Measurements from ENCODE around the gene LDHAL6A.
A peak's percentile ranks its signal among the peaks of the same experiment; 100 is the strongest.

Gene LDHAL6A

DNA sequence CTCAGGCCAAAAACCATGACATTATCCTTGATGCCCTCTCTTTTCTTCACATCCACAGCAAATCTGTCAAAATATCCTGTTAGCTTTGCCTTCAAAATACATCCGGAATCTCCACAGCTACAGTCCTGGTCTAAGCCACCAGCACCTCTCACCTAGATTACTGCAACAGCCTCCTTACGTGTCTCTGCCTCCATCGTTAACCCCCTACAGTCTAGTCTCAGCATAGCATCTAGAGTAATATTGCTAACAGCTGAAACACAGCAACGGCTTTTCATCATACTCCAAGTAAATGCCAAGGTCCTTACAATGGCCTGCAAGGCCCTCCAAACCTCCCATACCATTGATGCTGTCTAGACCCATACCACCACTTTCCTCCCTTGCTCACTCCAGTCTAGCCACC, 66.7 kb downstream of the LDHAL6A start:
- Histone ChIP-seq H3K4me3 (ENCODE audit: low read length in 2 of 2) (no peak overlapping the region), H3K27ac (ENCODE audit: low read length) (no peak overlapping the region), H3K9ac (ENCODE audit: low read length in 2 of 2) (no peak overlapping the region), H3K9me3 (ENCODE audit: control insufficient read depth in 2 of 2, low read length in 2 of 2) (no peaks in the 10 kb centered on the region), H3K4me1 (ENCODE audit: control insufficient read depth, insufficient read depth, low read length) (no peaks in the 10 kb centered on the region), H3K27me3 (ENCODE audit: control insufficient read depth in 1 of 2, insufficient read depth in 2 of 2, low read length in 2 of 2) (no peaks in the 10 kb centered on the region), H3K36me3 (ENCODE audit: control insufficient read depth in 2 of 2, insufficient read depth in 2 of 2, low read length in 2 of 2) (peaks cover 4% of the 10 kb centered on the region in 2 donors)

DNA sequence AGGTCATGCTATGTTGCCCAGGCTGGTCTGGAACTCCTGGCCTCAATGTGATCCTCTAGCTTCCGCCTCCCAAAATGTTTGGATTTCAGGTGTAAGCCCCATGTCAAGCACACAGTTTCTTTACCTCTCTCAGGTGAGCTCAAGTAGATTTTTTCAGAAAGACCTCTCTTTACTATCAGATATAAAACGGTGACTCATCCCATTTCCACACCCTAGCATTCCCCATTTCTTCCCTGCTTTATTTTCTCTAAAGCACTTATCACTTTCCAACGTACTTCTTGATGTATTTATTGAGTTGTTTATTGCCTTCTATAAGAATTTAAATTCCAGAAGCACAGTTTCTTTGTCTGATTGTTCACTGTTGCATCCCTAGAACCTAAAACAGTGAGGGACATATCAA, 67.4 kb downstream of the LDHAL6A start:
- Histone ChIP-seq H3K27ac (ENCODE audit: low read length) (no peak overlapping the region), H3K36me3 (ENCODE audit: control insufficient read depth in 2 of 2, insufficient read depth in 2 of 2, low read length in 2 of 2) (peaks cover 0 to 4% of the 10 kb centered on the region in 2 donors), H3K4me1 (ENCODE audit: control insufficient read depth, insufficient read depth, low read length) (no peaks in the 10 kb centered on the region), H3K27me3 (ENCODE audit: control insufficient read depth in 1 of 2, insufficient read depth in 2 of 2, low read length in 2 of 2) (no peaks in the 10 kb centered on the region), H3K9ac (ENCODE audit: low read length in 2 of 2) (no peak overlapping the region), H3K4me3 (ENCODE audit: low read length in 2 of 2) (no peak overlapping the region), H3K9me3 (ENCODE audit: control insufficient read depth in 2 of 2, low read length in 2 of 2) (no peaks in the 10 kb centered on the region)

DNA sequence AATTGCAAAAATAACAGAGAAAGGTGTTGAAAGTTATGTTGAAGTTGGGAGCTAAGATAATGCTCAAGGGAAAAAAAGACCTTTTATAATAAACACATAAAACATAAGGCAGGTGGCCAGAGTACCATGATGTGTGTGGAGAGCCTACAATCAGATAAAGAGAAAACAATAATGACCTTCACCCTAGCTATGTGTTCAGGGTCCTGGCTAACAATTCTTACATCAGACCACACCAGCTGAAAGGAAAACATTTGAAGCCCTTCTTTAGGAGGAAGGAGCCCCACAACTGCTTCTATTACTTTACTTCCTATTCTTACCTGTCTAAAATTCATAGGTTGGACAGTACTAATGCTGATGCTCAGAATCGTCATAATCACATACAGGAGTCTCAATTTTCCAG, 68.6 kb downstream of the LDHAL6A start:
- no peak overlapping the region for H3K27ac ChIP-seq (ENCODE audit: low read length)
- no peaks in the 10 kb centered on the region for H3K9me3 ChIP-seq (ENCODE audit: control insufficient read depth in 2 of 2, low read length in 2 of 2)
- H3K27me3 ChIP-seq (ENCODE audit: control insufficient read depth in 1 of 2, insufficient read depth in 2 of 2, low read length in 2 of 2) = no peaks in the 10 kb centered on the region
- H3K9ac ChIP-seq (ENCODE audit: low read length in 2 of 2) = no peak overlapping the region
- no peaks in the 10 kb centered on the region for H3K4me1 ChIP-seq (ENCODE audit: control insufficient read depth, insufficient read depth, low read length)
- H3K4me3 ChIP-seq (ENCODE audit: low read length in 2 of 2) = no peak overlapping the region
- H3K36me3 ChIP-seq (ENCODE audit: control insufficient read depth in 2 of 2, insufficient read depth in 2 of 2, low read length in 2 of 2) = peaks cover 0 to 4% of the 10 kb centered on the region in 2 donors

DNA sequence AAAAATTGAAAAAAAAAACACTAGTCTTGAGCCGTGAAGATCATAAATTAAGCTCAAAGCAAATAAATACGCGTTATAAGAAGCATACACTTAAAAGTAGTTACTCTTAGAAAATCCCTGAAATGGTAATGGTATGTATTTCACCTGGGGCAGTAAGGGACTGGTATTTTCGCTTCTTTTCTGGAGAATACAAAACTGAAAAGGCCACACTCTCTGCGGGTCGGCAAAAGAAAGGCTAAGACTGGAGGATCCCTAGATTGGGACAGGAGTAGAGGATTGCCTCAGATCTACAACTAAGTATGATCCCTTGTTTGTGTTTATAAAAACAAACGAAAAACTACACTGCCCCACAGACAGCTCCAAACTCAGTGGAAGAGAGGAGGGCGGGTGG, 70.5 kb downstream of the LDHAL6A start:
- Histone ChIP-seq H3K9ac (ENCODE audit: low read length in 2 of 2) (peak overlapping the region; percentile 99 to 100), H3K9me3 (ENCODE audit: control insufficient read depth in 2 of 2, low read length in 2 of 2) (no peaks in the 10 kb centered on the region), H3K27ac (ENCODE audit: low read length) (peak overlapping the region; percentile 94), H3K27me3 (ENCODE audit: control insufficient read depth in 1 of 2, insufficient read depth in 2 of 2, low read length in 2 of 2) (no peaks in the 10 kb centered on the region), H3K4me1 (ENCODE audit: control insufficient read depth, insufficient read depth, low read length) (no peaks in the 10 kb centered on the region), H3K4me3 (ENCODE audit: low read length in 2 of 2) (peak overlapping the region; percentile 94 to 99), H3K36me3 (ENCODE audit: control insufficient read depth in 2 of 2, insufficient read depth in 2 of 2, low read length in 2 of 2) (peaks cover 2 to 4% of the 10 kb centered on the region in 2 donors)

DNA sequence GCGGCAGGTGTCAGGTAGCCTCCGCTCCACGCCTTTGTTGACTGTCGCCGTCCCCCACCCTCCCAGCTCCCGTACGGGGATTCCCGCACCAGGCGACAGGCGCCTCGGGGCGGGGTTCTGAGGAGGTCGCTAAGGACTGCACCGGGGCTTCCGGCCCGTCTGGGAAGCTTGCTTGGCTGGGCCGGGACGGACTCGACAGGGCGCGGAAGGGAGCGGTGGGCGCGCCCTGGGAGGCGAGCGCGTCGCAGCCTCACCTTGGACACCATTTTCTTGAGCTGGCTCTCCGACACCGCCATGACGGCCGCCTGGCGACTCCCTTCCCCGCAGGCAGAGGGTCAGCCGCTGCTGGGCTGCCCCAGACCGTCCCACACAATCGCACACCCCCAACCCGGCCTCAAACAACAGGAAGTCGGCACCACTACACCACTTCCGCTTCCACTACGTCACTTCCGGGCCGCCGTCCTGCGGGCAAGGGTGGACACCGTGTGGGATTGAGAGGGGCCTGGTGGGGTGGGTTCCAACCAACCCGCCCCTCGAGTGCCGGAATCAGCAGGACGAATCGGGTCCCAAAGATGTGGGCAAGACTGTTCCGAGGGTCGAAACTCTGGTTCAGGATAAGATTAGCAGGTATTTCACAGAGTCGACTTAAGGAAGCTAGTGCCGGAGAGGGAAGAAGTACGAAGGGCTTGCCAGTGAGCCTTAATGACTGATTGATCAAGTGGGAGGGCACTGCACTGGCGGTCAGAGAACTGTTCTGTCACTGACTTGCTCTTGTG, 71.1 kb downstream of the LDHAL6A start, which contains the start of gene TSG101:
Gene TSG101 (minus strand): TSS at position 422 of the 776 bp plus-strand sequence. CDS start 126 bp downstream, at position 296.
- H3K4me3 ChIP-seq (ENCODE audit: low read length in 2 of 2) = peak within 1 kb of the TSS; percentile 94 to 99
- no peaks in the 10 kb centered on the region for H3K27me3 ChIP-seq (ENCODE audit: control insufficient read depth in 1 of 2, insufficient read depth in 2 of 2, low read length in 2 of 2)
- peak within 1 kb of the TSS; percentile 94 for H3K27ac ChIP-seq (ENCODE audit: low read length)
- H3K4me1 ChIP-seq (ENCODE audit: control insufficient read depth, insufficient read depth, low read length) = no peaks in the 10 kb centered on the region
- H3K36me3 ChIP-seq (ENCODE audit: control insufficient read depth in 2 of 2, insufficient read depth in 2 of 2, low read length in 2 of 2) = peaks cover 4% of the 10 kb centered on the region in 2 donors
- no peaks in the 10 kb centered on the region for H3K9me3 ChIP-seq (ENCODE audit: control insufficient read depth in 2 of 2, low read length in 2 of 2)
- H3K9ac ChIP-seq (ENCODE audit: low read length in 2 of 2) = peak within 1 kb of the TSS; percentile 99 to 100

DNA sequence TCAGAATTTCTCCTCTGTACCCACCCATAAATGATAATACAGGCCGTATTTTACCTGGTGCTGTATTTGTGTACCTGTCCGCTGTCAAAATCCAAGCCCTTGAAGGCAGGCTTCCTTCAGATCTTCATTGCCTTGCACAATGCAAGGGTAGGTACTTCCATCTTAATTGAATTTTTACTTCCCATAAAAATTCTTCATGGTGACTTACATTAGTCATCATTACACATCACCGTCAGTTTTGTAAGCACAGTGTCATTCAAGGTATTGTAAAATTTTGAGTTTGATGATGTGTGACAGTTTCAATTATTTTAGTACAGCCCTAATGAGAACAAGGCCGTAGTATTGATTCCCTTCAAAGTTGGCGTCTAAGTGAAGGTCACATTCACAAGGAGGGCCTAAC, 71.9 kb downstream of the LDHAL6A start:
- Histone ChIP-seq H3K4me3 (ENCODE audit: low read length in 2 of 2) (peak overlapping the region; percentile 94 to 99), H3K36me3 (ENCODE audit: control insufficient read depth in 2 of 2, insufficient read depth in 2 of 2, low read length in 2 of 2) (peaks cover under 1 to 4% of the 10 kb centered on the region in 2 donors), H3K27ac (ENCODE audit: low read length) (peak overlapping the region; percentile 94), H3K27me3 (ENCODE audit: control insufficient read depth in 1 of 2, insufficient read depth in 2 of 2, low read length in 2 of 2) (no peaks in the 10 kb centered on the region), H3K4me1 (ENCODE audit: control insufficient read depth, insufficient read depth, low read length) (no peaks in the 10 kb centered on the region), H3K9ac (ENCODE audit: low read length in 2 of 2) (peak overlapping the region; percentile 99 to 100), H3K9me3 (ENCODE audit: control insufficient read depth in 2 of 2, low read length in 2 of 2) (no peaks in the 10 kb centered on the region)

All from stomach smooth muscle (tissue), 2 donors.